ENCODE measurements around the gene WDR73.
"Not testable (repeated sequence)": the region's sequence is repeated elsewhere in the genome, so short reads cannot be mapped to it uniquely, and the experiment has no call there.

- not testable (repeated sequence) for TF ChIP-seq TAF1, POLR2AphosphoS5, POLR2A (IDR thresholded peaks at IDR 0.05; ENCODE audit: low read depth, low read length)
Measured at GRCh38 chr15:84686446-84686845, 32.4 kb upstream of the WDR73 start.

All from GM12891 (cell line).